Mammary epithelial cell (primary cell): Measurements from ENCODE around the gene C1orf53.

ENCODE experiments used
- EZH2 ChIP-seq: IDR thresholded peaks from 2 replicates; pipeline ENCODE4 v1.6.1; 2012; ENCODE audit warnings: low read length, inconsistent platforms, borderline replicate concordance
- TF ChIP-seq, protein P1 (sequence below), 2 donors: IDR thresholded peaks in 1 of 2; conservative IDR thresholded peaks in 1 of 2; 2 replicates each; pipeline ENCODE4 v1.5.1; 2011 to 2012; ENCODE audit warnings: inconsistent platforms in 2 of 2, low read length in 2 of 2, mild to moderate bottlenecking in 2 of 2, control low read depth in 1 of 2, low read depth in 1 of 2; ENCODE audit not compliant: insufficient read depth in 1 of 2; ENCODE audit errors: extremely low read depth in 1 of 2

DNA sequence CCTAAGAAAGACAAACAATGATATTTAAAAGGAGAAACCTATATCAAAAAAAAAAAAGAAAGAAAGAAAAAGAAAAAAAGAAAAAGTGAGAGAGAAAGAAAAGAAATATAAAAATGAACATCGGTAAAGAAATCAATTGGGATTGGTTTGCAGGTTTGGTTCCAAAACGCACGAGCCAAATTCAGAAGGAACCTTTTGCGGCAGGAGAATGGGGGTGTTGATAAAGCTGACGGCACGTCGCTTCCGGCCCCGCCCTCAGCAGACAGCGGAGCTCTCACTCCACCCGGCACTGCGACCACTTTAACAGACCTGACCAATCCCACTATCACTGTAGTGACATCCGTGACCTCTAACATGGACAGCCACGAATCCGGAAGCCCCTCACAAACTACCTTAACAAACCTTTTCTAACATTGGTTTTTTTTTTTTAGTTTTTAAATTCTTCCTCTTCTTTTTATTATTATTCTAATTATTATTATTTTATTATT, 26.5 kb downstream of the C1orf53 start:
- TF ChIP-seq, protein P1, sequence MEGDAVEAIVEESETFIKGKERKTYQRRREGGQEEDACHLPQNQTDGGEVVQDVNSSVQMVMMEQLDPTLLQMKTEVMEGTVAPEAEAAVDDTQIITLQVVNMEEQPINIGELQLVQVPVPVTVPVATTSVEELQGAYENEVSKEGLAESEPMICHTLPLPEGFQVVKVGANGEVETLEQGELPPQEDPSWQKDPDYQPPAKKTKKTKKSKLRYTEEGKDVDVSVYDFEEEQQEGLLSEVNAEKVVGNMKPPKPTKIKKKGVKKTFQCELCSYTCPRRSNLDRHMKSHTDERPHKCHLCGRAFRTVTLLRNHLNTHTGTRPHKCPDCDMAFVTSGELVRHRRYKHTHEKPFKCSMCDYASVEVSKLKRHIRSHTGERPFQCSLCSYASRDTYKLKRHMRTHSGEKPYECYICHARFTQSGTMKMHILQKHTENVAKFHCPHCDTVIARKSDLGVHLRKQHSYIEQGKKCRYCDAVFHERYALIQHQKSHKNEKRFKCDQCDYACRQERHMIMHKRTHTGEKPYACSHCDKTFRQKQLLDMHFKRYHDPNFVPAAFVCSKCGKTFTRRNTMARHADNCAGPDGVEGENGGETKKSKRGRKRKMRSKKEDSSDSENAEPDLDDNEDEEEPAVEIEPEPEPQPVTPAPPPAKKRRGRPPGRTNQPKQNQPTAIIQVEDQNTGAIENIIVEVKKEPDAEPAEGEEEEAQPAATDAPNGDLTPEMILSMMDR (conservative IDR thresholded peaks at IDR 0.05 in 1 of 2, IDR thresholded peaks at IDR 0.05 in 1 of 2; ENCODE audit: extremely low read depth in 1 of 2, insufficient read depth in 1 of 2, low read depth in 1 of 2, low read length in 2 of 2): no peak
- no peak for TF ChIP-seq EZH2
